GM23338 (cell line): ENCODE measurements around the gene DNAH11.

Experiments used
- CREB1 ChIP-seq: fragments of 250-450 bp; sonication (Bioruptor Pico); IDR thresholded peaks from 2 replicates; pipeline ENCODE4 v1.5.0; 2020; ENCODE audit warnings: low read depth, mild to moderate bottlenecking, moderate library complexity
- CTCF ChIP-seq, 2 experiments: fragments of 200-600 bp in 1 of 2; sonication (generic) in 1 of 2; conservative IDR thresholded peaks; 2 replicates each; pipeline versions ENCODE4 v1.5.1 to v1.6.1; 2016 to 2017; ENCODE audit warnings: antibody characterized with exemption in 2 of 2, low read depth in 2 of 2, mild to moderate bottlenecking in 2 of 2, moderate library complexity in 1 of 2
- ETS1 ChIP-seq: IDR thresholded peaks from 2 replicates; pipeline ENCODE4 v1.6.1; 2016; ENCODE audit warnings: antibody characterized with exemption
- EZH2 ChIP-seq: fragments of 200-600 bp; sonication (generic); IDR thresholded peaks from one replicate; pipeline ENCODE4 v1.8.0; 2017; ENCODE audit warnings: antibody characterized with exemption, mild to moderate bottlenecking, low read depth; ENCODE audit not compliant: unreplicated experiment
- EZH2phosphoT487 ChIP-seq: fragments of 200-600 bp; sonication (generic); IDR thresholded peaks from one replicate; pipeline ENCODE4 v1.8.1; 2018; ENCODE audit warnings: antibody characterized with exemption; ENCODE audit not compliant: unreplicated experiment
- JUNB ChIP-seq: IDR thresholded peaks from one replicate; pipeline ENCODE4 v1.6.1; 2016; ENCODE audit warnings: antibody characterized with exemption; ENCODE audit not compliant: unreplicated experiment
- NANOG ChIP-seq: IDR thresholded peaks from 2 replicates; pipeline ENCODE4 v1.6.1; 2016; ENCODE audit warnings: antibody characterized with exemption, borderline replicate concordance
- POLR2AphosphoS5 ChIP-seq: IDR thresholded peaks from 2 replicates; pipeline ENCODE4 v1.6.1; 2016; ENCODE audit warnings: antibody characterized with exemption, low read depth
- REST ChIP-seq: IDR thresholded peaks from one replicate; pipeline ENCODE4 v1.6.1; 2018; ENCODE audit warnings: antibody characterized with exemption; ENCODE audit not compliant: unreplicated experiment
- STAT1 ChIP-seq: IDR thresholded peaks from one replicate; pipeline ENCODE4 v1.6.1; 2016; ENCODE audit warnings: antibody characterized with exemption; ENCODE audit not compliant: unreplicated experiment
- ZNF114 ChIP-seq: fragments of 250-450 bp; sonication (Bioruptor Pico); IDR thresholded peaks from 2 replicates; pipeline ENCODE4 v1.5.0; 2020; ENCODE audit warnings: mild to moderate bottlenecking, moderate library complexity
- ZNF331 ChIP-seq: fragments of 250-450 bp; sonication (Bioruptor Pico); IDR thresholded peaks from 2 replicates; pipeline ENCODE4 v1.5.0; 2020; ENCODE audit warnings: low read depth, mild to moderate bottlenecking, moderate library complexity

- TF ChIP-seq CTCF (conservative IDR thresholded peaks at IDR 0.05; ENCODE audit: low read depth in 2 of 2) (no peak), POLR2AphosphoS5 (no peak), STAT1 (no peak), EZH2 (no peak), CREB1 (CRISPR knock-in tag) (no peak), REST (no peak), EZH2phosphoT487 (no peak), ETS1 (no peak), ZNF331 (no peak), JUNB (no peak), ZNF114 (CRISPR knock-in tag) (no peak), NANOG (no peak)
Measured at GRCh38 chr7:21671859-21672258, 129.0 kb downstream of the DNAH11 start.
